ENCODE data around the gene STRN.

STRN gene

DNA sequence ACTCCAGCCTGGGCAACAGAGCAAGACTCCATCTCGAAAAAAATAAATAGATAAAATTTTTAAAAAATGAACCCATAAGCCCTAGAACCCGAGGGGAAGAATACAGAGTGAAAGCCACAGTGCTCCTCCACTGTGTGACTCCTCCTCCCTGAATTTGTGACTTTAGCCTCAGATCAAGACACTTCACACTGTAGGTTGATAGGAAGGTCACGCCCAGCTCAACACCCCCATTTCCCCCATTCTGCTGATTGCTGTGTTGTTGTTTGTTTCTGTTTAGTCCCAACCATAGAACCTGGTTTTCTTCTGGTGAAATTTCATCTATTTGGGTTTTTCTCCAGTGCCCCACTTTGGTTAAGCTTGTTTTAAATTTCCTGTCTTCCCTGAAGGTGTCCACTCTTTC, 167.6 kb downstream of the STRN start:
- no peak for DNase-seq (ENCODE audit: low read depth)
- TF ChIP-seq CTCF (IDR thresholded peaks at IDR 0.05; ENCODE audit: low read length, missing control alignments) = no peak
- H3K4me3 ChIP-seq (replicated peaks; ENCODE audit: low read depth, low read length) = no peak overlapping the region

GRCh38 chr2:36797324-36798070, 168.8 kb downstream of the STRN start:
- no peak for TF ChIP-seq CTCF (IDR thresholded peaks at IDR 0.05; ENCODE audit: low read length, missing control alignments)
- H3K4me3 ChIP-seq (replicated peaks; ENCODE audit: low read depth, low read length) = no peak overlapping the region
- no peak for DNase-seq (ENCODE audit: low read depth)
